ENCODE measurements around the gene SRPK3.
"Not testable (repeated sequence)": the region's sequence is repeated elsewhere in the genome, so short reads cannot be mapped to it uniquely, and the experiment has no call there.

Gene SRPK3

GRCh38 chrX:153807976-153808375, 27.1 kb downstream of the SRPK3 start:
- no peak for DNase-seq (ENCODE audit: low read depth)

- DNase-seq (ENCODE audit: low read depth) = no peak
Measured at GRCh38 chrX:153812220-153812619, 31.4 kb downstream of the SRPK3 start.

- DNase-seq (ENCODE audit: low read depth) = no peak
Measured at GRCh38 chrX:153813161-153813560, 32.3 kb downstream of the SRPK3 start.

- no peak for DNase-seq (ENCODE audit: low read depth)
Measured at GRCh38 chrX:153814591-153815315, 33.9 kb downstream of the SRPK3 start.

GRCh38 chrX:153816831-153817690, 36.2 kb downstream of the SRPK3 start:
- no peak for DNase-seq (ENCODE audit: low read depth)

- not testable (repeated sequence) for DNase-seq (ENCODE audit: low read depth)
Measured at GRCh38 chrX:153818064-153818463, 37.2 kb downstream of the SRPK3 start.

- DNase-seq (ENCODE audit: low read depth) = peak; percentile 32
Measured at GRCh38 chrX:153818571-153819383, 37.9 kb downstream of the SRPK3 start.

- DNase-seq (ENCODE audit: low read depth) = no peak
Measured at GRCh38 chrX:153819384-153820040, 38.7 kb downstream of the SRPK3 start.

GRCh38 chrX:153820601-153821000, 39.8 kb downstream of the SRPK3 start:
- DNase-seq (ENCODE audit: low read depth) = no peak

- no peak for DNase-seq (ENCODE audit: low read depth)
Measured at GRCh38 chrX:153821066-153821465, 40.2 kb downstream of the SRPK3 start.

- DNase-seq (ENCODE audit: low read depth) = no peak
Measured at GRCh38 chrX:153824348-153824747, 43.5 kb downstream of the SRPK3 start.

GRCh38 chrX:153825042-153825441, 44.2 kb downstream of the SRPK3 start:
- DNase-seq (ENCODE audit: low read depth) = no peak

GRCh38 chrX:153827016-153827415, 46.2 kb downstream of the SRPK3 start:
- no peak for DNase-seq (ENCODE audit: low read depth)

- no peak for DNase-seq (ENCODE audit: low read depth)
Measured at GRCh38 chrX:153827903-153828302, 47.1 kb downstream of the SRPK3 start.

- no peak for DNase-seq (ENCODE audit: low read depth)
Measured at GRCh38 chrX:153828308-153828707, 47.5 kb downstream of the SRPK3 start.

- no peak for DNase-seq (ENCODE audit: low read depth)
Measured at GRCh38 chrX:153828723-153829548, 48.1 kb downstream of the SRPK3 start.

- DNase-seq (ENCODE audit: low read depth) = no peak
Measured at GRCh38 chrX:153829549-153829798, 48.6 kb downstream of the SRPK3 start.

- no peak for DNase-seq (ENCODE audit: low read depth)
Measured at GRCh38 chrX:153829799-153830639, 49.2 kb downstream of the SRPK3 start, which contains the start of gene PDZD4. Gene PDZD4, minus strand, starts transcription at chrX:153830544. Its CDS starts 246 bp downstream, at chrX:153830298.

GRCh38 chrX:153830640-153831428, 50.0 kb downstream of the SRPK3 start:
- no peak for DNase-seq (ENCODE audit: low read depth)

Measured in stimulated activated CD8-positive, alpha-beta memory T cell treated with anti-CD3 and anti-CD28 coated beads, Interleukin-12 subunit alpha, Interleukin-12 subunit beta, amount 100 ng/mL, for 4 hours (primary cell).